ENCODE data around the gene TBC1D32.
"Not testable (repeated sequence)": the region's sequence is repeated elsewhere in the genome, so short reads cannot be mapped to it uniquely, and the experiment has no call there.

- TF ChIP-seq CTCF, POLR2A (IDR thresholded peaks at IDR 0.05): not testable (repeated sequence)
Measured at GRCh38 chr6:121333694-121334093, 586 bp downstream of the TBC1D32 start.
